Body of pancreas (tissue), 4 donors: ENCODE data around the gene CCL19.
A peak's percentile ranks its signal among the peaks of the same experiment; 100 is the strongest.

Source experiments
- POLR2A ChIP-seq, 3 donors: fragments of 450-650 bp; IDR thresholded peaks; one replicate each; pipeline ENCODE4 v1.6.1; 2016; ENCODE audit warnings: antibody characterized with exemption in 3 of 3, mild to moderate bottlenecking in 2 of 3
- TF ChIP-seq, protein P1 (sequence below), 7 experiments: fragments of 450-650 bp in 4 of 7; fragments of 200-600 bp in 3 of 7; sonication (generic) in 3 of 7; IDR thresholded peaks; one replicate each; pipeline ENCODE4 v1.5.1; 2016 to 2019; ENCODE audit warnings: antibody characterized with exemption in 7 of 7

DNA sequence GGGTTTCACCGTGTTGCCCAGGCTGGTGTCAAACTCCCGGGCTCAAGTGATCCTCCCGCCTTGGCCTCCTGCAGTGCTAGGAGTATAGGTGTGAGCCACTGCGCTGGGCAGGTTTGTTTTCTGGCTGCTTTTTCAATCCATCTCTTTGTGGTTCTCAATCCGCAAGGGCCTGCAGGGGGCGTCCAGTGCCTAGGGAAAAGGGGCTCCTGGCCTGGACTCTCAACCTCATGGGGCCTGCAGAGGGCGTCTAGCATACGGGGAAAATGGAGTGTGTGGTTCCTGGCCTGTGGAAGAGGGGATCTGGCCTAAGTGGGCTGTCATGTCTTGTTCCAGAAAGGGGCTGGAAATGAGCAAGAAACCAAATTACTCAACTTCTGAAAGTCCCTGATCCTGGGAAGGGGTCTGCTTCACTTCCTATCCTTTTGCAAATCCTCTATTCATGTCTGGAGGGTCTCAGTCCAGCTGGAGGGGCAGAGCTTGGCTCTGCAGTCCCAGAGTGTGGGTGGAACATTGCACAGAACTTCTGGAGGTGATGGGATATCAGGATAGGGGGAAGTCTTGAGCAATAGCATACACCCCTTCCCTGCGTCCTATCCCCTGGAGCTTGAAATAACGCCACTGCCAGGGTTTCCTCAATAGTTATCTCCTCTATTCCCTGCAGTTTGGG lies 15.9 kb downstream of the CCL19 start:
- TF ChIP-seq, protein P1, sequence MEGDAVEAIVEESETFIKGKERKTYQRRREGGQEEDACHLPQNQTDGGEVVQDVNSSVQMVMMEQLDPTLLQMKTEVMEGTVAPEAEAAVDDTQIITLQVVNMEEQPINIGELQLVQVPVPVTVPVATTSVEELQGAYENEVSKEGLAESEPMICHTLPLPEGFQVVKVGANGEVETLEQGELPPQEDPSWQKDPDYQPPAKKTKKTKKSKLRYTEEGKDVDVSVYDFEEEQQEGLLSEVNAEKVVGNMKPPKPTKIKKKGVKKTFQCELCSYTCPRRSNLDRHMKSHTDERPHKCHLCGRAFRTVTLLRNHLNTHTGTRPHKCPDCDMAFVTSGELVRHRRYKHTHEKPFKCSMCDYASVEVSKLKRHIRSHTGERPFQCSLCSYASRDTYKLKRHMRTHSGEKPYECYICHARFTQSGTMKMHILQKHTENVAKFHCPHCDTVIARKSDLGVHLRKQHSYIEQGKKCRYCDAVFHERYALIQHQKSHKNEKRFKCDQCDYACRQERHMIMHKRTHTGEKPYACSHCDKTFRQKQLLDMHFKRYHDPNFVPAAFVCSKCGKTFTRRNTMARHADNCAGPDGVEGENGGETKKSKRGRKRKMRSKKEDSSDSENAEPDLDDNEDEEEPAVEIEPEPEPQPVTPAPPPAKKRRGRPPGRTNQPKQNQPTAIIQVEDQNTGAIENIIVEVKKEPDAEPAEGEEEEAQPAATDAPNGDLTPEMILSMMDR (IDR thresholded peaks at IDR 0.05): peak in 6 of 7 experiments; percentile 15 to 76 (median 51)
- TF ChIP-seq POLR2A (IDR thresholded peaks at IDR 0.05): no peak
